IMR-90 (cell line): ENCODE results near the gene SAMHD1. TPM values are rescaled to one million over a fixed set of nuclear protein-coding genes. Genes with fewer than 3 reads are reported as not detected.
A peak's percentile ranks its signal among the peaks of the same experiment; 100 is the strongest.

Experiments
- ATAC-seq: fragments of 200-7000 bp; cut with Tn5 transposase; 2 replicates; pipeline ENCODE4 v1.9.1; 2020; ENCODE audit warnings: low read depth, mild to moderate bottlenecking, moderate library complexity
- BruUV-seq: library from RNA; stranded (reverse); fragments of 400-500 nt; replicated peaks from 2 replicates; lab custom pipeline; 2021; lab: Mats Ljungman, UMichigan
- CTCF ChIA-PET: fragments of 300-600 bp; formaldehyde crosslinking; extraction: SDS; loops from one replicate; lab custom pipeline; 2021; ENCODE audit warnings: antibody characterized with exemption; lab: Yijun Ruan, JAX
- POLR2A ChIA-PET: fragments of 300-600 bp; sonication (Branson Sonifier 250); formaldehyde crosslinking; loops from one replicate; lab custom pipeline; 2022; ENCODE audit warnings: antibody characterized with exemption; ENCODE audit not compliant: unreplicated experiment; lab: Charles Lee
- DNase-seq: peaks from one replicate; pipeline ENCODE4 v3.0.0; 2013
- H2AFZ ChIP-seq: replicated peaks from 2 replicates; pipeline ENCODE3; 2013; ENCODE audit warnings: low read length, mild to moderate bottlenecking; ENCODE audit not compliant: poor library complexity
- H2AK5ac ChIP-seq: 2 replicates; pipeline ENCODE4 v1.6.1; 2013; ENCODE audit warnings: low read depth, low read length, inconsistent platforms
- H2AK9ac ChIP-seq: replicated peaks from 2 replicates; pipeline ENCODE3; 2013; ENCODE audit warnings: mild to moderate bottlenecking, low read depth, low read length, moderate library complexity; ENCODE audit not compliant: poor library complexity
- H2BK120ac ChIP-seq: 2 replicates; pipeline ENCODE4 v1.6.1; 2013; ENCODE audit warnings: low read depth, low read length, inconsistent platforms
- H2BK15ac ChIP-seq: 3 replicates; pipeline ENCODE4 v1.6.1; 2013; ENCODE audit warnings: low read depth, low read length, inconsistent platforms
- H2BK20ac ChIP-seq: 2 replicates; pipeline ENCODE4 v1.6.1; 2013; ENCODE audit warnings: low read depth, mild to moderate bottlenecking, inconsistent platforms, low read length, moderate library complexity
- H2BK5ac ChIP-seq: 2 replicates; pipeline ENCODE4 v1.6.1; 2013; ENCODE audit warnings: mild to moderate bottlenecking, low read depth, low read length, inconsistent platforms; ENCODE audit not compliant: poor library complexity, severe bottlenecking
- H3K14ac ChIP-seq: replicated peaks from 2 replicates; pipeline ENCODE4 v1.6.1; 2013; ENCODE audit warnings: low read depth, low read length, inconsistent platforms
- H3K18ac ChIP-seq: 2 replicates; pipeline ENCODE4 v1.6.1; 2013; ENCODE audit warnings: low read depth, low read length, control low read depth
- H3K23ac ChIP-seq: 2 replicates; pipeline ENCODE4 v1.6.1; 2013; ENCODE audit warnings: low read depth, low read length, inconsistent platforms
- H3K27ac ChIP-seq: 2 replicates; pipeline ENCODE4 v1.5.1; 2013; ENCODE audit warnings: mild to moderate bottlenecking, control low read depth, low read length; ENCODE audit not compliant: insufficient read depth
- H3K27me3 ChIP-seq: 2 replicates; pipeline ENCODE4 v1.6.1; 2013; ENCODE audit warnings: low read length; ENCODE audit not compliant: control insufficient read depth, insufficient read depth
- H3K36me3 ChIP-seq: 2 replicates; pipeline ENCODE4 v1.6.1; 2013; ENCODE audit warnings: low read length, mixed read lengths; ENCODE audit not compliant: control insufficient read depth, insufficient read depth
- H3K4ac ChIP-seq: 2 replicates; pipeline ENCODE4 v1.6.1; 2013; ENCODE audit warnings: low read depth, low read length, inconsistent platforms
- H3K4me1 ChIP-seq: 2 replicates; pipeline ENCODE4 v1.6.1; 2013; ENCODE audit warnings: low read length, mixed read lengths; ENCODE audit not compliant: control insufficient read depth, insufficient read depth
- H3K4me2 ChIP-seq: 2 replicates; pipeline ENCODE4 v1.6.1; 2013; ENCODE audit warnings: low read depth, mild to moderate bottlenecking, control low read depth, low read length, moderate library complexity
- H3K4me3 ChIP-seq: 2 replicates; pipeline ENCODE4 v1.5.1; 2013; ENCODE audit warnings: low read depth, mild to moderate bottlenecking, control low read depth, low read length, moderate library complexity; ENCODE audit not compliant: insufficient read depth
- H3K56ac ChIP-seq: 2 replicates; pipeline ENCODE4 v1.6.1; 2013; ENCODE audit warnings: low read length, inconsistent platforms; ENCODE audit not compliant: insufficient read depth; ENCODE audit errors: extremely low read depth
- H3K79me1 ChIP-seq, 2 experiments: 2 replicates each; pipeline ENCODE4 v1.6.1; 2013; ENCODE audit warnings: low read length in 2 of 2, inconsistent platforms in 1 of 2, low read depth in 1 of 2
- H3K9ac ChIP-seq: 2 replicates; pipeline ENCODE4 v1.6.1; 2013; ENCODE audit warnings: low read depth, low read length, control low read depth
- H3K9me1 ChIP-seq: 2 replicates; pipeline ENCODE4 v1.6.1; 2013; ENCODE audit warnings: low read length, inconsistent platforms; ENCODE audit not compliant: insufficient read depth
- H3K9me3 ChIP-seq: 2 replicates; pipeline ENCODE4 v1.6.1; 2013; ENCODE audit warnings: low read length; ENCODE audit not compliant: control insufficient read depth, insufficient read depth
- H4K20me1 ChIP-seq: 2 replicates; pipeline ENCODE4 v1.6.1; 2013; ENCODE audit warnings: low read length, inconsistent platforms; ENCODE audit not compliant: insufficient read depth
- H4K5ac ChIP-seq: 2 replicates; pipeline ENCODE4 v1.6.1; 2013; ENCODE audit warnings: mild to moderate bottlenecking, low read depth, low read length, control low read depth
- H4K8ac ChIP-seq, 2 experiments: 2 replicates each; pipeline ENCODE4 v1.6.1; 2013; ENCODE audit warnings: low read depth in 2 of 2, low read length in 2 of 2, control low read depth in 1 of 2, inconsistent platforms in 1 of 2
- H4K91ac ChIP-seq: 2 replicates; pipeline ENCODE4 v1.6.1; 2013; ENCODE audit warnings: low read depth, low read length, inconsistent platforms; ENCODE audit not compliant: insufficient read depth
- FOS ChIP-seq: fragments of 150-350 bp; IDR thresholded peaks from 2 replicates; pipeline ENCODE4 v1.6.1; 2016; ENCODE audit warnings: low read depth, low read length
- SMC3 ChIP-seq: fragments of 150-350 bp; IDR thresholded peaks from 2 replicates; pipeline ENCODE4 v1.6.1; 2016; ENCODE audit warnings: low read depth, mild to moderate bottlenecking, antibody characterized with exemption, low read length, moderate library complexity
- WGBS, 2 experiments: methylation state at CpG; one replicate each; pipeline versions ENCODE4 v1.1.5 to v1.1.7; 2013; ENCODE audit warnings: missing lambda C conversion rate in 2 of 2; ENCODE audit not compliant: insufficient read length in 1 of 2; ENCODE audit errors: extremely low coverage in 2 of 2; 5-methylcytosine and 5-hydroxymethylcytosine counted together
- dilution Hi-C: fragments of 300-500 bp; cut with HindIII; formaldehyde crosslinking; loops from one replicate; pipeline ENCODE4 v1.14.3; 2018; ENCODE audit warnings: low sequenced_read_pairs; ENCODE audit not compliant: unreplicated experiment
- in situ Hi-C: fragments of 300-500 bp; cut with MboI; formaldehyde crosslinking; loops from 3 replicates; pipeline ENCODE4 v1.14.3; 2019; ENCODE audit warnings: low sequenced_read_pairs, inconsistent platforms, mixed read lengths
- intact Hi-C: fragments of 100-400 bp; cut with micrococcal nuclease; formaldehyde crosslinking; loops from 2 replicates; pipeline ENCODE4 v1.10.0; 2022
- polyA plus RNA-seq, 3 experiments: library from polyadenylated mRNA; depleted of rRNA; stranded (reverse); fragments of >200 nt; gene quantifications; 2 replicates each; pipeline ENCODE4 v1.2.3, GENCODE V29; 2012; ENCODE audit warnings: low replicate concordance in 1 of 3
- total RNA-seq: library from RNA; depleted of rRNA; stranded (reverse); fragments of >200 nt; gene quantifications from 2 replicates; pipeline ENCODE4 v1.2.3, GENCODE V29; 2012
- TF ChIP-seq, protein P1 (sequence below): conservative IDR thresholded peaks from 2 replicates; pipeline ENCODE4 v1.5.1; 2012; ENCODE audit warnings: mild to moderate bottlenecking, low read depth, low read length, improper control_type of control experiment

Gene SAMHD1
- total and polyA plus RNA-seq, 2 of the 4 experiments (the other 2 are of a cell fraction): 6.3 to 14.9 TPM

GRCh38 chr20:36885356-36885755 lies 66.2 kb downstream of the SAMHD1 start:
- H2BK120ac ChIP-seq: no peak overlapping the region
- no peaks in the 10 kb centered on the region; the same call in 1 of the 2 replicates for H3K4me1 ChIP-seq
- no peak overlapping the region for H3K9ac ChIP-seq
- H3K4ac ChIP-seq: no peak overlapping the region
- H3K79me1 ChIP-seq: no peaks in the 10 kb centered on the region
- H3K27ac ChIP-seq: no peak overlapping the region
- H3K9me1 ChIP-seq: no peaks in the 10 kb centered on the region
- H4K91ac ChIP-seq: no peak overlapping the region
- H4K5ac ChIP-seq: no peak overlapping the region
- H2BK15ac ChIP-seq: no peak overlapping the region
- ChIA-PET POLR2A (interaction anchor here (0.6 kb wide), 1 partner anchor 54 kb away, joined by 3 read pairs; no protein-coding TSS in a partner anchor), CTCF (interaction anchor here (0.6 kb wide), 1 partner anchor 50 kb away, joined by 3 read pairs; no protein-coding TSS in a partner anchor)
- no peaks in the 10 kb centered on the region for H4K20me1 ChIP-seq
- no peak overlapping the region for H3K14ac ChIP-seq
- DNase-seq (no peak), ATAC-seq (no peak)
- H3K4me3 ChIP-seq: no peak overlapping the region
- BruUV-seq: no TSS peak
- H4K8ac ChIP-seq: no peak overlapping the region
- H3K18ac ChIP-seq: no peak overlapping the region
- no peak overlapping the region for H2AFZ ChIP-seq
- no peak overlapping the region for H2AK5ac ChIP-seq
- H3K4me2 ChIP-seq: no peak overlapping the region
- H2AK9ac ChIP-seq: no peak overlapping the region
- no peak overlapping the region for H2BK20ac ChIP-seq
- no CpG with 5 or more reads among the region's 8 CpGs for WGBS, 2 experiments
- no peak for TF ChIP-seq SMC3
- TF ChIP-seq, protein P1, sequence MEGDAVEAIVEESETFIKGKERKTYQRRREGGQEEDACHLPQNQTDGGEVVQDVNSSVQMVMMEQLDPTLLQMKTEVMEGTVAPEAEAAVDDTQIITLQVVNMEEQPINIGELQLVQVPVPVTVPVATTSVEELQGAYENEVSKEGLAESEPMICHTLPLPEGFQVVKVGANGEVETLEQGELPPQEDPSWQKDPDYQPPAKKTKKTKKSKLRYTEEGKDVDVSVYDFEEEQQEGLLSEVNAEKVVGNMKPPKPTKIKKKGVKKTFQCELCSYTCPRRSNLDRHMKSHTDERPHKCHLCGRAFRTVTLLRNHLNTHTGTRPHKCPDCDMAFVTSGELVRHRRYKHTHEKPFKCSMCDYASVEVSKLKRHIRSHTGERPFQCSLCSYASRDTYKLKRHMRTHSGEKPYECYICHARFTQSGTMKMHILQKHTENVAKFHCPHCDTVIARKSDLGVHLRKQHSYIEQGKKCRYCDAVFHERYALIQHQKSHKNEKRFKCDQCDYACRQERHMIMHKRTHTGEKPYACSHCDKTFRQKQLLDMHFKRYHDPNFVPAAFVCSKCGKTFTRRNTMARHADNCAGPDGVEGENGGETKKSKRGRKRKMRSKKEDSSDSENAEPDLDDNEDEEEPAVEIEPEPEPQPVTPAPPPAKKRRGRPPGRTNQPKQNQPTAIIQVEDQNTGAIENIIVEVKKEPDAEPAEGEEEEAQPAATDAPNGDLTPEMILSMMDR: 0 out of 2 replicates have a peak, but pooled peaks have one; percentile 6
- no peak for TF ChIP-seq FOS
- in situ Hi-C loops: loop anchor here (5.0 kb wide), 1 partner anchor 273 kb away; no protein-coding TSS in a partner anchor
- H3K56ac ChIP-seq: no peak overlapping the region
- peaks cover 2% of the 10 kb centered on the region; the same call in 1 of the 2 replicates for H3K27me3 ChIP-seq
- intact Hi-C loops: loop anchor here (5.0 to 10.0 kb wide), 2 partner anchors 93 to 271 kb away; no protein-coding TSS in a partner anchor
- H2BK5ac ChIP-seq: no peak overlapping the region
- no peak overlapping the region for H3K23ac ChIP-seq
- H3K36me3 ChIP-seq: no peaks in the 10 kb centered on the region
- no peaks in the 10 kb centered on the region for H3K9me3 ChIP-seq
- dilution Hi-C loops: no loop called here
